GM08714 (cell line): ENCODE results near the gene RBM47.

Experiments
- H3K4me3 ChIP-seq: fragments of 200-500 bp; sonication (Bioruptor generic); 2 replicates; pipeline ENCODE4 v1.5.1; 2014; ENCODE audit warnings: mild to moderate bottlenecking, low read length, inconsistent platforms
- ZNF274 ChIP-seq: IDR thresholded peaks from 2 replicates; pipeline ENCODE4 v1.6.1; 2012; ENCODE audit warnings: mild to moderate bottlenecking, low read depth, low read length

Gene RBM47

DNA sequence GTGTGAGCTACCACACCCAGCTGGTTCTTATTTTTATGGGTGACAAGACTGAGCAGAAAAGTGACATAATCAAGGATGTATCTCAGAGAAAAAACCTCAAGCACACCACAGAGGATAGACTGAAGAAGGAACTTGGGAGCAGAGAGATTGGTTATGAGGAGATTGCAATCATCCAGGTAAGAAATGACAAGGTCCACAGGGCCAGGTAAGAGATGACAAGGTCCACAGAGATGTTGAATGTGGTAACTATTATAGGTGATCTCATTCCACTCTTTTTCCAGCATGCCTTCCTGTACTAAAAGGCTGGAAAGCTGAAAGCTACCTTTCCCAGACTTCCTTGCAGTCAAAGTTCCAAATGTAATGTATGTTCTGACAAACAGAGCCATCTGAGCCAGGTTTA lies 15.9 kb upstream of the RBM47 start:
- no peak for TF ChIP-seq ZNF274
- no peak overlapping the region for H3K4me3 ChIP-seq

- H3K4me3 ChIP-seq: no peak overlapping the region
- no peak for TF ChIP-seq ZNF274
These were observed 2.4 kb upstream of the RBM47 start for GRCh38 chr4:40632080-40632479.

DNA sequence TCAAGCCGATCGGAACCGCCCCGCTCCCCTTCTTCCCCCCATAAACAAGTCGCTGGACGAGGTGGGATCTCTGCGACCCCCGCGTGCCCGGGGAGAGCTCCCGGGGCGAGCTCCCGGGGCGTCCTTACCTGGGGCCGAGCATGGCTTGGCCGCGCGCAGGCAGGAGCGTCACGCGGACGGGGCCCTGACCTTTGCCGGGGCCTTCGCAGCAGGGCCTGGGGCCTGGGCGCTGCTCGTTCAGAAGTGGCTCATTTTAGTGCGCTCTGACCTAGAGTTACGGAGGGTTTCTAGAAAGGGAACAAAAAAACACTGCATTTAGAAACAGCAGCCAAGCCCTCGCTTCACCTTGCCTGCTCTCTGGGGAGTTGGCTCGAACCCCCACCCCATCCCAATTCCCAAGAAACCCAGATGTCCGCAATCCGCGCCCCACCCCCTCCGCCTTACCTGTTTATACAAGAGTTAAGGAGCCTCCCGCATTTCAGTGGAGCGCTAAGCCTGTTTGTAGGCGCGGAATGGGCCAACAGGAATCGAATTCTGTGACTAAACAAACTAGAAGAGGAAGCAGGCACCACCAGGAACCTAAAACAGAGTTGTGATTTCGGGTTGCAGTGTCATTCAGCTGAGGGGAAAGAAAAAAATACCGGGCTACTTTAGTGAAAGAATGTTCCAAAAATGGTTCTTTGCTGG lies 814 bp upstream of the RBM47 start:
- H3K4me3 ChIP-seq: peak overlapping the region; percentile 99
- TF ChIP-seq ZNF274: no peak

DNA sequence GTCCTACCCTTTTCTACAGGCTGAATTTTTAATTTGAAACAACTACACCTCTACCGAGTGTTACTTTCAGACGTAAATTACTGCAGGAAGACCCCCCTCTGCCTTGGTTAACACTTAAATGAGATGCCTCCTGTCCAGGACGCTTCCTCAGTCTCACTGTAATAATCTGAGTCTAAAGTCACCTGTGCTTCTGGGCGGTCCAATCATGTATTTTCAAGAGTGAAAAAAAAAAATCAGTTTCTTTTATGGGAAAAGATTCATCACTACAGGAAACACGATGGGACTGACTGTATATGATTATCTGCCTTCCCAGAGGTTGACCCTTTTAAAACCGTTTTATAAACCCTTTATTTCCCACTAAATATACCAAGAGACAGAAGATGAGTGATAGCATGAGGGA lies 776 bp downstream of the RBM47 start:
- no peak for TF ChIP-seq ZNF274
- peak overlapping the region; percentile 99 for H3K4me3 ChIP-seq

DNA sequence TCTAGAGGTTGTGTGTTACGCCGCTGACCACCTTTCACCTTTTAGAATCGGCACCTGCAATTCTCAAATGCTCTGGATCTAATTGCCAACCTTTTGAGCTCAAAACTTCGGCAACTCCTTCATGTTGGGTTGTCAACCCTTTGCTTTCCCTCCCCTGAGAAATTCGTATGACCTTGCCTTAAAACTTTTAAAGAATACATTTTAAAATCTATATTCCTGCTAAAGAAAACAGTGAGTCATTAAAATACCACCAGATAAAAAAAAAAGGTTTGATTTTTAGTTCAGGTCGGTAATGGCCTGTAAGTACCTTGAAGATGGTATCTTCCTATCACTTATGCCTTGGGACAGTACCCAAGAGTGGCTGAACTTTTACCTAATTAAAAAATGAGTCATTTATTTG lies 1.3 kb downstream of the RBM47 start:
- H3K4me3 ChIP-seq: peak overlapping the region; percentile 91

DNA sequence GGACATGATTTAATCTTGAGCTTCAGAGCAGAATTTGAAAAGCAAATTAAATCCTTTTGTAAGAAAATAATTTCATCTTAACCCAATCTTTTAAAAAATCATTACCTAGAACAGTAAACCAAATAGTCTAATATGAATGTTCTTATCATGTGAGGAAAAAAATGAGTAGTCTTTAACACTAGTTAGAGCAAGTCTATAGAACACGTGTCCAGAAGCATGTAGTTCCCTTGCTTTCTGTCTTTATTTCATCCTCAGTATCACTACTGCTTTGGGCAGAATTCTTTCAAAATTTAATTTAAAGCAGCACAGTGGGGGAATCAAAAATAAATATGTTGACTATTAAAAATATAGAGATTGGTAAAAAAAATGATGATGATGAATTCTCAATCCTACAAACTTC lies 2.1 kb downstream of the RBM47 start:
- peak overlapping the region; percentile 91; the same call in 1 of the 2 replicates for H3K4me3 ChIP-seq
- no peak for TF ChIP-seq ZNF274

- H3K4me3 ChIP-seq: peak overlapping the region; percentile 17
- no peak for TF ChIP-seq ZNF274
These were observed 3.3 kb downstream of the RBM47 start for GRCh38 chr4:40626183-40626990.

DNA sequence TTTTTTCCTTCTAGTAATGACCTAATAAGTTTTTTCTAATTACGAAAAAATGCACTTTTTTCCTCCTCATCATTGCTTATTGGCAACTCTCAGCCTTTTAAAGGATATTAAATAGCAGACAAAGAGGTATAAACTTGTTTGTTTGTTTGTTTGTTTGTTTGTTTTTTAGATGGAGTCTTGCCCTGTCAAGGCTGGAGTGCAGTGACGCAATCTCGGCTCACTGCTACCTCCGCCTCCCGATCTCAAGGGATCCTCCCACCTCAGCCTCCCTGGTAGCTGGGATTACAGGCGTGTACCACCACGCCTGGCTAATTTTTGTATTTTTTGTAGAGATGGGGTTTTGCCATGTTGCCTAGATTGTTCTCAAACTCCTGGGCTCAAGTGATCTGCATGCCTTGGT lies 6.0 kb downstream of the RBM47 start:
- no peak overlapping the region for H3K4me3 ChIP-seq
- TF ChIP-seq ZNF274: no peak

DNA sequence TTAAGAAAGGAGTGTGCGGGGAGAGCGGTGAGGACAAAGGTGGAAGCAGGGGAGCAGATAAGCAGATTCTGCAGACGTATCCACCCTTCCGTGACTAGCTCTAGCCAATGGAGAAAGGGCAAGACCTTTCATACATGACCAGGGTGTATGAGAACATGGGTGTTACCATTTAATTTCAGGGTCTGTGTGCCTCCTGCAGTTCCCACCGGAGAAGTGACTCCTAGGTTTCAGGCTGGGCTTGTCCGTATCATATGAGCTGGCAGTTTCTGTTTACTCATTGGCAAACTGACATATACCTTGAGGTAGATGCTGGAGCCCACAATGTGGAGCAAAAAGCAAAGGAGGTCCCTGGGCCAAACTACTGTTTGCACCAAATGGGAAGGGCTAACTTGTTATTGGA lies 6.8 kb downstream of the RBM47 start:
- no peak for TF ChIP-seq ZNF274
- H3K4me3 ChIP-seq: no peak overlapping the region

DNA sequence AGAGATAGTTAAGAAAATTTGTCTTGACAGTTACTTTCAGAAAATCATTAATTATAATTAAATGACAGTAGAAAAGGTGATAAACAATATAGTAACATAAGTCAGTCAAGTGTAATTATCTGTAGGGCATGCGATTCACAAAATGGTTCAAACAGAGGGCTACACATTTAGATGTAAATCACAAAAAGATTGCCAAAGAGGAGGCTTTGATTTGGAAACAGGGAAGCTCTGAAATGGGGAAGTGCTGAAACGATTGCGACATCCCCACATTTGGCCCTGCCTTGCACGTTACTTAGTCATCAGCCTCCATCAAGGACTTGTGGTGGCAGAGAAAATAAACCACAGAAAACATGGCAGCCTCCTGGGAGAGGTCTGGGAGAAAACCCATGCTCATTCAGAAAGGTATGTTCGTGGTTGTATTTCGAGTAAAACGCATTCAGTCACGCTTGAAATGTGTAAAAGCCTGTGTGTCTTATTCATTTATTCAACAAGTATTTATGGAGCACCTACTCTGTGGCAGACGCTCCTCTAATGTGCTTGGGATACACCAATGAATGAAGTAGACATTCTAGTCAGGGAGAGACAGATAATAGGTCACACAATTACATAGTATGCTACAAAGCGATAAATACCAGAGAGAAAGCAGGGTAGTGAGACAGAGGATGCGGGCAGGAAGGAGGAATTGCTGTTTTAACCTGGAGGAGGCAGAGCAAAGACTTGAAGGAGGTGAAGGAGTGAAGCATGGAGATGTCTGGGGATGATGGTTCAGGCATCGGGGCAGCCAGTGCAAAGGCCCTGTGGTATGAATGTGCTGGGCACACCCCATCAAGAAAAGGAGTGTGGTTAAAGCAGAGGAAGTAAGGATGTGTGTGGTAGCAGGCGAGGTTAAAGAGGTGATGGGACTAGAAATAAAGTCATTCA lies 7.8 kb downstream of the RBM47 start:
- H3K4me3 ChIP-seq: peak overlapping the region; percentile 17; the same call in 1 of the 2 replicates
- TF ChIP-seq ZNF274: no peak

DNA sequence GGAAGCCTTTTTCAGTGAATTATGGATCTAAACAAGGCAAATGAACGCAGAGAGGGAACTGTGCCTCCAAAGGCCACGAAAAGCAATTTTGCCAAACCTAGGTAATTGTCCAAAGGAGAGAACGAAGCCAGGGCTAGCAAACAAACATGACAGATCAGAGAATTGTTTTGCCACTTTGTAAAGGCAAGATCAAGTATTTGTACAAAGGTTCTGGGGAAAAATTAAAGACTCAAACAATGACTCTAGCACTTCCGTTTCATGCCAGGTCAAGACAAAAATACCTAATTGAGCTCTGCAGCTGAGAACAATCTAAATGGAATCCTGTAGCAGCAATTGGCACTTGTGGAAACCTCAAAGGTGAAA lies 8.5 kb downstream of the RBM47 start:
- 0 out of 2 replicates have a peak overlapping the region, but pooled peaks have one; percentile 17 for H3K4me3 ChIP-seq
- no peak for TF ChIP-seq ZNF274

GRCh38 chr4:40619600-40619999 lies 10.1 kb downstream of the RBM47 start:
- no peak for TF ChIP-seq ZNF274
- H3K4me3 ChIP-seq: no peak overlapping the region

- TF ChIP-seq ZNF274: no peak
- H3K4me3 ChIP-seq: no peak overlapping the region
These were observed 11.8 kb downstream of the RBM47 start for GRCh38 chr4:40617872-40618271.

DNA sequence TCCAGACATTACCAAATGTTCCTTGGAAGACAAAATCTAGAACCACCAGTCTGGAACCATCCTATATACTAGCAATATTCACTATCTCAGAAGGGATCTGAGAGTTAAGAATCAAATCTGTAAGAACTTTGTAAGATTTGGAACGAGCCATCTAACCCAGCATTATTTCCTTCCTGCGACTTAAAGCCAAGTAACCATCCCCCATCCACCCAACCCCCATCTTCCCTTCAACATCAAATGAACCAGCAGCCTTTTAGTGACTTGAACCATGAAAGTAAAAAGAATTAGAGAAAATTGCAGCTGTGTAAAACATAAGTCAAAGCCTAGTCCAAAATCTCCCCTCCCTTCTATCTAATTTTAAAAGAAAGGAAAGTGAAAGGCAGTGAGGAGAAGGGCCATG lies 15.6 kb downstream of the RBM47 start:
- no peak overlapping the region for H3K4me3 ChIP-seq
- no peak for TF ChIP-seq ZNF274
